Measurements from ENCODE around the gene TTLL9.

GRCh38 chr20:31869942-31870725, at the start of gene TTLL9, which contains the start of gene DUSP15:
- no peak for TF ChIP-seq POLR2A (IDR thresholded peaks at IDR 0.05)
- no peak for TF ChIP-seq CTCF (IDR thresholded peaks at IDR 0.05)

Data from lower leg skin (tissue), 3 donors.